ENCODE results near the gene MAP1B. TPM values are rescaled to one million over a fixed set of nuclear protein-coding genes. Genes with fewer than 3 reads are reported as not detected.

The MAP1B gene
- total and polyA plus RNA-seq, 9 of the 15 experiments (the other 6 are each of a cell fraction or from before 2014, with no cell fraction given) = 5.2 to 66.1 (median 17.3) TPM

GRCh38 chr5:72107131-72107900, at the start of gene MAP1B (continued):
- TF ChIP-seq ATF3 (IDR thresholded peaks at IDR 0.05) (peak; percentile 88), ATF3 (CRISPR knock-in tag; conservative IDR thresholded peaks at IDR 0.05) (no peak), CHD4 (IDR thresholded peaks at IDR 0.05; ENCODE audit: insufficient read depth, insufficient replicate concordance, low read depth, low read length, poor library complexity, severe bottlenecking) (no peak), JUND (IDR thresholded peaks at IDR 0.05; ENCODE audit: borderline replicate concordance, low read depth, low read length) (peak; percentile 90), JUND (tag; IDR thresholded peaks at IDR 0.05; ENCODE audit: borderline replicate concordance, low read depth, low read length) (peak; percentile 78; the same call in 1 of the 3 replicates), ZNF507 (tag; conservative IDR thresholded peaks at IDR 0.05) (no peak), CBX1 (IDR thresholded peaks at IDR 0.05; ENCODE audit: low read depth) (no peak; the same call in 1 of the 2 replicates), DMBX1 (CRISPR knock-in tag; IDR thresholded peaks at IDR 0.05; ENCODE audit: borderline replicate concordance) (no peak), ZNF695 (CRISPR knock-in tag; IDR thresholded peaks at IDR 0.05) (no peak), LEF1 (IDR thresholded peaks at IDR 0.05) (no peak), MTA1 (IDR thresholded peaks at IDR 0.05; ENCODE audit: borderline replicate concordance) (no peak), SNRNP70 (optimal IDR thresholded peaks at IDR 0.05; ENCODE audit: low read depth, low read length) (no peak), ZNF197 (CRISPR knock-in tag; IDR thresholded peaks at IDR 0.05; ENCODE audit: low read depth) (no peak), TEAD4 (IDR thresholded peaks at IDR 0.05; ENCODE audit: low read length) (no peak), TEAD4 (CRISPR knock-in tag; IDR thresholded peaks at IDR 0.05; ENCODE audit: borderline replicate concordance) (no peak), ZHX1 (conservative IDR thresholded peaks at IDR 0.05; ENCODE audit: low read length) (no peak), ZBTB12 (CRISPR knock-in tag; IDR thresholded peaks at IDR 0.05) (no peak), ZNF764 (CRISPR knock-in tag; IDR thresholded peaks at IDR 0.05; ENCODE audit: low read depth) (no peak), YBX1 (IDR thresholded peaks at IDR 0.05) (no peak), SMARCE1 (IDR thresholded peaks at IDR 0.05) (no peak), USF2 (CRISPR knock-in tag; IDR thresholded peaks at IDR 0.05) (no peak), CHD1 (IDR thresholded peaks at IDR 0.05; ENCODE audit: low read length) (no peak), MLX (CRISPR knock-in tag; conservative IDR thresholded peaks at IDR 0.05) (no peak)

All from K562 (cell line).